ENCODE data around the gene RPL7L1. TPM values are rescaled to one million over a fixed set of nuclear protein-coding genes. Genes with fewer than 3 reads are reported as not detected.

RPL7L1 gene
- total and polyA plus RNA-seq, 8 donors, result 23.7 to 43.9 (median 36.8) TPM

DNA sequence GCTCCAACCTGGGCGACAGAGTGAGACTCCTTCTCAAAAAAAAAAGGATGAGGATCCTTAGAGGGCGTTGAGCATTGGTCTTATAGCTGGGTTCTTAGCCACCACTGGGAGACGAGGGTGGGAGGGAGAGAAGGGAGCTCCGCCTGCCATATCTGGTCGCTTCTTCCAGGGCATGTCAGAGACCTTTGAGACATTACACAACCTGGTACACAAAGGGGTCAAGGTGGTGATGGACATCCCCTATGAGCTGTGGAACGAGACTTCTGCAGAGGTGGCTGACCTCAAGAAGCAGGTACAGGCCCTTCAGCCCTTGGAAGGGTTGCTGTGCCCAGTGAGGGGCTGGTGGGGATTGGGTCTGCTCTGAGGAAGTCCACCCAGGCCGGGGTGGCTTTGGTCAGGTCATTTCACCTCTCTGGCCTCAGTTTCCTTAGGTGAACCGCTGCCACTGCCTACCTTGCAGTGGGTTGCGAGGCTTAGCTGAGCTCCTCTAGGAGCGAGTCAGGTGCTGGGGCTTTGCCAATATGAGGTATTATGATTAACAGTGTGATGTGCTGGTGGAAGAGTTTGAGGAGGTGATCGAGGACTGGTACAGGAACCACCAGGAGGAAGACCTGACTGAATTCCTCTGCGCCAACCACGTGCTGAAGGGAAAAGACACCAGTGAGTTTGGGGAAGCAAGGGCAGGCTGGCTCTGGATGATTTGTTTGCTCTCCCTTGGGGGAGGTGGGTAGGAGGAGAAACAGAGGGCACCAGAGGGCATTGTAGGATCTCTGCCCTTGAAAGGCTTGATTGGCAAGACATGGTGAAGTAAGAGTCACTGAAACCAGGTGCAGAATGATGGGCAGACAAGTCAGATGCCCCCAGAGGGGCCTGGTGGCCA, 58.4 kb downstream of the RPL7L1 start:
- no peaks in the 10 kb centered on the region for H3K9me3 ChIP-seq
- peaks cover 24 to 28% (median 28%) of the 10 kb centered on the region in 3 donors for H3K4me1 ChIP-seq
- ATAC-seq (peak in 2 of 4 donors; percentile 9 to 11), FAIRE-seq (no peak), DNase-seq (peak in 3 of 6 donors; percentile 36 to 54 (median 43))
- intact Hi-C loops (cut with DNase I), result no loop called here
- 73 to 75% methylated on average over 13 of the region's 13 CpGs for WGBS, 2 donors
- peaks cover 6 to 20% (median 7%) of the 10 kb centered on the region in 3 donors for H3K36me3 ChIP-seq
- H3K27ac ChIP-seq, result peak overlapping the region; percentile 69 to 87 (median 80)
- H3K27me3 ChIP-seq, result no peaks in the 10 kb centered on the region
- TF ChIP-seq, protein P1, sequence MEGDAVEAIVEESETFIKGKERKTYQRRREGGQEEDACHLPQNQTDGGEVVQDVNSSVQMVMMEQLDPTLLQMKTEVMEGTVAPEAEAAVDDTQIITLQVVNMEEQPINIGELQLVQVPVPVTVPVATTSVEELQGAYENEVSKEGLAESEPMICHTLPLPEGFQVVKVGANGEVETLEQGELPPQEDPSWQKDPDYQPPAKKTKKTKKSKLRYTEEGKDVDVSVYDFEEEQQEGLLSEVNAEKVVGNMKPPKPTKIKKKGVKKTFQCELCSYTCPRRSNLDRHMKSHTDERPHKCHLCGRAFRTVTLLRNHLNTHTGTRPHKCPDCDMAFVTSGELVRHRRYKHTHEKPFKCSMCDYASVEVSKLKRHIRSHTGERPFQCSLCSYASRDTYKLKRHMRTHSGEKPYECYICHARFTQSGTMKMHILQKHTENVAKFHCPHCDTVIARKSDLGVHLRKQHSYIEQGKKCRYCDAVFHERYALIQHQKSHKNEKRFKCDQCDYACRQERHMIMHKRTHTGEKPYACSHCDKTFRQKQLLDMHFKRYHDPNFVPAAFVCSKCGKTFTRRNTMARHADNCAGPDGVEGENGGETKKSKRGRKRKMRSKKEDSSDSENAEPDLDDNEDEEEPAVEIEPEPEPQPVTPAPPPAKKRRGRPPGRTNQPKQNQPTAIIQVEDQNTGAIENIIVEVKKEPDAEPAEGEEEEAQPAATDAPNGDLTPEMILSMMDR (IDR thresholded peaks at IDR 0.05), result no peak
- no peak overlapping the region for H3K4me3 ChIP-seq

DNA sequence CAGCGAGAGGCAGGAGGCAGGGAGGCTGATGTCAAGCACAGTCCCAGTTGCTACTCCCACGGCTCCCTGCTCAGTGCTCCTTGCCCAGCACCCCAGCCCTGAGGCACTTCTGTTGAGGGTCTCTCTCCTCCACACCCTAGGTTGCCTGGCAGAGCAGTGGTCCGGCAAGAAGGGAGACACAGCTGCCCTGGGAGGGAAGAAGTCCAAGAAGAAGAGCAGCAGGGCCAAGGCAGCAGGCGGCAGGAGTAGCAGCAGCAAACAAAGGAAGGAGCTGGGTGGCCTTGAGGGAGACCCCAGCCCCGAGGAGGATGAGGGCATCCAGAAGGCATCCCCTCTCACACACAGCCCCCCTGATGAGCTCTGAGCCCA, 59.0 kb downstream of the RPL7L1 start:
- WGBS, 2 donors, result 58 to 60% methylated on average over 5 of the region's 5 CpGs
- peaks cover 22 to 28% (median 28%) of the 10 kb centered on the region in 3 donors for H3K4me1 ChIP-seq
- H3K27ac ChIP-seq, result peak overlapping the region; percentile 69 to 87 (median 80)
- no peaks in the 10 kb centered on the region for H3K9me3 ChIP-seq
- DNase-seq (no peak), FAIRE-seq (no peak), ATAC-seq (no peak)
- peaks cover 6 to 20% (median 7%) of the 10 kb centered on the region in 3 donors for H3K36me3 ChIP-seq
- TF ChIP-seq, protein P1 (IDR thresholded peaks at IDR 0.05), result no peak
- H3K27me3 ChIP-seq, result no peaks in the 10 kb centered on the region
- intact Hi-C loops (cut with DNase I), result no loop called here
- H3K4me3 ChIP-seq, result no peak overlapping the region

DNA sequence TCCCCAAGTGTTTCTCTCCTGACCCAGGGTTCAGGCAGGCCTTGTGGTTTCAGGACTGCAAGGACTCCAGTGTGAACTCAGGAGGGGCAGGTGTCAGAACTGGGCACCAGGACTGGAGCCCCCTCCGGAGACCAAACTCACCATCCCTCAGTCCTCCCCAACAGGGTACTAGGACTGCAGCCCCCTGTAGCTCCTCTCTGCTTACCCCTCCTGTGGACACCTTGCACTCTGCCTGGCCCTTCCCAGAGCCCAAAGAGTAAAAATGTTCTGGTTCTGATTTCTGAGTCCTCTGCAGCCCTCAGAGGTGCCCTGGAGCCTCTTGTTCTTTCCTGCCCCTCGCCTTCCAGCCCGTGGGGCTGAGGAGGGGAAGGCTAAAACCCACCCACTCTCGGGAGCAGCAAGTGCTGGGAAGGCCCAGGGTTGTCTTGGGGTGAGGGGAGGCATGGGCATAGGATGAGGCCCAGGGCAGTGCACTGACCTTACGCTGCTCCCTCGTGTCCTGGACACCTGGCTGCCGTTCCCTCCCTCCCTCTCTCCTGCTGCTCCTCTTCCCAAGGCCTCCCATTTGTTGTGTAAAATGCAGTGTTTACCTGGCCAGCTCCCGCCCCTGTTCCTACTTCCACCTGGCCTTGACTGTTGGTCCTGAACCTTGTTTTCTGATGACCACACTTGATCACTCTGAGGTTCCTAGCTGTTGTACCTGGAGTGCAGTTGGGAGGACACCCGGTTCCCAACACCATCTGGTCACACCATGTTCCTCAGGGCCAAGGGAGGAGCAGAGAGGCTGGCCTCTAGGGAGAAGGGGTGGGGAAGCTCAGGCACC, 59.8 kb downstream of the RPL7L1 start:
- Histone ChIP-seq H3K27me3 (no peaks in the 10 kb centered on the region), H3K4me1 (peaks cover 22 to 28% (median 28%) of the 10 kb centered on the region in 3 donors), H3K27ac (peak overlapping the region; percentile 69 to 87 (median 80)), H3K9me3 (no peaks in the 10 kb centered on the region), H3K4me3 (no peak overlapping the region), H3K36me3 (peaks cover 6 to 19% (median 6%) of the 10 kb centered on the region in 3 donors)
- FAIRE-seq (no peak), DNase-seq (peak; percentile 58 to 94 (median 87)), ATAC-seq (peak; percentile 85 to 89 (median 87))
- intact Hi-C loops (cut with DNase I), result no loop called here
- 33 to 37% methylated on average over 9 of the region's 9 CpGs for WGBS, 2 donors
- TF ChIP-seq, protein P1 (IDR thresholded peaks at IDR 0.05), result no peak

Other genes starting within 250 kb of the RPL7L1 start
- gene PRPH2, start 157.0 kb upstream of the RPL7L1 start, total RNA-seq, result 1 to 10 TPM in 5 of 6 donors, under 1 TPM in 1; 0.83 to 2.2 (median 1.7) TPM
- under 1 TPM; 0.34 to 0.75 TPM for gene PRPH2, start 157.0 kb upstream of the RPL7L1 start, polyA plus RNA-seq
- gene TBCC, start 133.5 kb upstream of the RPL7L1 start, total RNA-seq, result 10 to 100 TPM in 1 of 6 donors, 1 to 10 TPM in 5; 5.1 to 11.2 (median 8.8) TPM
- 10 to 100 TPM; 16.0 to 35.4 TPM for gene TBCC, start 133.5 kb upstream of the RPL7L1 start, polyA plus RNA-seq
- 10 to 100 TPM in 1 of 6 donors, 1 to 10 TPM in 5; 6.3 to 10.5 (median 7.4) TPM for gene BICRAL, start 97.6 kb upstream of the RPL7L1 start, total RNA-seq
- 1 to 10 TPM; 2.9 to 5.3 TPM for gene BICRAL, start 97.6 kb upstream of the RPL7L1 start, polyA plus RNA-seq
- gene PTCRA, start 36.4 kb downstream of the RPL7L1 start, total RNA-seq, result under 1 TPM in 1 of 6 donors, not detected in 5; 0.66 TPM
- not detected for gene PTCRA, start 36.4 kb downstream of the RPL7L1 start, polyA plus RNA-seq
- 10 to 100 TPM; 28.3 to 59.7 (median 34.1) TPM for gene CNPY3, start 49.9 kb downstream of the RPL7L1 start, total RNA-seq
- 10 to 100 TPM; 41.9 to 55.4 TPM for gene CNPY3, start 49.9 kb downstream of the RPL7L1 start, polyA plus RNA-seq
- gene GNMT, start 81.1 kb downstream of the RPL7L1 start, total RNA-seq, result 100 to 1,000 TPM in 3 of 6 donors, 10 to 100 TPM in 3; 19.0 to 295 (median 102) TPM
- 100 to 1,000 TPM in 1 of 2 donors, 10 to 100 TPM in 1; 57.9 to 443 TPM for gene GNMT, start 81.1 kb downstream of the RPL7L1 start, polyA plus RNA-seq
- gene PEX6, start 99.6 kb downstream of the RPL7L1 start, total RNA-seq, result 10 to 100 TPM; 11.4 to 24.3 (median 16.5) TPM
- 10 to 100 TPM; 17.5 to 20.9 TPM for gene PEX6, start 99.6 kb downstream of the RPL7L1 start, polyA plus RNA-seq
- gene PPP2R5D, start 105.0 kb downstream of the RPL7L1 start, total RNA-seq, result 10 to 100 TPM in 5 of 6 donors, 1 to 10 TPM in 1; 9.6 to 17.2 (median 11.3) TPM
- 10 to 100 TPM; 16.8 to 18.7 TPM for gene PPP2R5D, start 105.0 kb downstream of the RPL7L1 start, polyA plus RNA-seq
- gene MEA1, start 134.3 kb downstream of the RPL7L1 start, total RNA-seq, result 10 to 100 TPM; 16.5 to 26.5 (median 22.6) TPM
- gene MEA1, start 134.3 kb downstream of the RPL7L1 start, polyA plus RNA-seq, result 10 to 100 TPM; 44.1 to 48.7 TPM
- 10 to 100 TPM; 19.7 to 40.6 (median 28.0) TPM for gene KLHDC3, start 134.6 kb downstream of the RPL7L1 start, total RNA-seq
- 10 to 100 TPM; 48.5 to 48.8 TPM for gene KLHDC3, start 134.6 kb downstream of the RPL7L1 start, polyA plus RNA-seq
- 10 to 100 TPM; 13.2 to 27.1 (median 22.3) TPM for gene RRP36, start 142.0 kb downstream of the RPL7L1 start, total RNA-seq
- gene RRP36, start 142.0 kb downstream of the RPL7L1 start, polyA plus RNA-seq, result 10 to 100 TPM; 21.2 to 32.9 TPM
- gene CUL7, start 174.2 kb downstream of the RPL7L1 start, total RNA-seq, result 10 to 100 TPM in 4 of 6 donors, 1 to 10 TPM in 2; 8.6 to 21.4 (median 12.2) TPM
- gene CUL7, start 174.2 kb downstream of the RPL7L1 start, polyA plus RNA-seq, result 10 to 100 TPM; 17.1 to 20.4 TPM
- gene MRPL2, start 179.8 kb downstream of the RPL7L1 start, total RNA-seq, result 10 to 100 TPM; 19.9 to 31.6 (median 25.7) TPM
- gene MRPL2, start 179.8 kb downstream of the RPL7L1 start, polyA plus RNA-seq, result 10 to 100 TPM; 55.2 to 65.8 TPM
- 10 to 100 TPM; 11.3 to 24.2 (median 15.4) TPM for gene KLC4, start 180.0 kb downstream of the RPL7L1 start, total RNA-seq
- 10 to 100 TPM; 33.0 to 46.1 TPM for gene KLC4, start 180.0 kb downstream of the RPL7L1 start, polyA plus RNA-seq
- gene PTK7, start 196.7 kb downstream of the RPL7L1 start, total RNA-seq, result 10 to 100 TPM in 5 of 6 donors, 1 to 10 TPM in 1; 9.8 to 44.2 (median 15.8) TPM
- gene PTK7, start 196.7 kb downstream of the RPL7L1 start, polyA plus RNA-seq, result 10 to 100 TPM; 21.7 to 33.1 TPM